H9 (cell line): ENCODE data around the gene LHX4. TPM values are rescaled to one million over a fixed set of nuclear protein-coding genes. Genes with fewer than 3 reads are reported as not detected.

Source experiments
- DNase-seq: peaks from one replicate; pipeline ENCODE4 v3.0.0-alpha.2; 2017
- H2AFZ ChIP-seq: one replicate; pipeline ENCODE4 v1.6.1; 2013; ENCODE audit warnings: mild to moderate bottlenecking, low read length, control low read depth, moderate library complexity
- H2AK5ac ChIP-seq: 2 replicates; pipeline ENCODE4 v1.6.1; 2013; ENCODE audit warnings: low read length, control low read depth, mixed read lengths; ENCODE audit not compliant: insufficient read length
- H2BK120ac ChIP-seq: one replicate; pipeline ENCODE4 v1.6.1; 2013; ENCODE audit warnings: low read depth, mild to moderate bottlenecking, low read length, control low read depth, inconsistent platforms; ENCODE audit not compliant: poor library complexity, severe bottlenecking
- H2BK12ac ChIP-seq: 2 replicates; pipeline ENCODE4 v1.6.1; 2013; ENCODE audit warnings: low read length, control low read depth, mixed read lengths, low read depth; ENCODE audit not compliant: insufficient read length
- H2BK15ac ChIP-seq: 2 replicates; pipeline ENCODE4 v1.6.1; 2013; ENCODE audit warnings: low read depth, low read length, control low read depth
- H2BK20ac ChIP-seq: one replicate; pipeline ENCODE4 v1.6.1; 2013; ENCODE audit warnings: low read depth, mild to moderate bottlenecking, low read length, control low read depth, inconsistent platforms; ENCODE audit not compliant: poor library complexity, severe bottlenecking
- H2BK5ac ChIP-seq: 2 replicates; pipeline ENCODE4 v1.6.1; 2013; ENCODE audit warnings: low read length, control low read depth, mixed read lengths; ENCODE audit not compliant: insufficient read length
- H3K14ac ChIP-seq: 2 replicates; pipeline ENCODE4 v1.6.1; 2013; ENCODE audit warnings: low read length, control low read depth; ENCODE audit not compliant: insufficient read depth
- H3K18ac ChIP-seq: 2 replicates; pipeline ENCODE4 v1.6.1; 2013; ENCODE audit warnings: low read depth, mild to moderate bottlenecking, mixed read lengths, low read length, control low read depth; ENCODE audit not compliant: insufficient read length
- H3K23ac ChIP-seq: 2 replicates; pipeline ENCODE4 v1.6.1; 2013; ENCODE audit warnings: low read length, control low read depth, mixed read lengths, low read depth; ENCODE audit not compliant: insufficient read length
- H3K23me2 ChIP-seq: 2 replicates; pipeline ENCODE4 v1.6.1; 2013; ENCODE audit warnings: low read depth, mild to moderate bottlenecking, mixed read lengths, low read length, control low read depth; ENCODE audit not compliant: insufficient read length, poor library complexity, severe bottlenecking
- H3K27ac ChIP-seq: 2 replicates; pipeline ENCODE4 v1.5.1; 2013; ENCODE audit warnings: low read length, control low read depth, mixed read lengths, low read depth; ENCODE audit not compliant: insufficient read length
- H3K27me3 ChIP-seq: 2 replicates; pipeline ENCODE4 v1.6.1; 2013; ENCODE audit warnings: low read length, control low read depth, inconsistent platforms; ENCODE audit not compliant: insufficient read depth
- H3K4ac ChIP-seq: 2 replicates; pipeline ENCODE4 v1.6.1; 2013; ENCODE audit warnings: low read depth, mild to moderate bottlenecking, control low read depth, inconsistent platforms, low read length, moderate library complexity
- H3K4me1 ChIP-seq: 2 replicates; pipeline ENCODE4 v1.6.1; 2013; ENCODE audit warnings: low read length, control low read depth, inconsistent platforms; ENCODE audit not compliant: insufficient read depth
- H3K4me2 ChIP-seq: 2 replicates; pipeline ENCODE4 v1.6.1; 2013; ENCODE audit warnings: low read length, control low read depth, mixed read lengths; ENCODE audit not compliant: insufficient read length, insufficient read depth
- H3K56ac ChIP-seq: 2 replicates; pipeline ENCODE4 v1.6.1; 2013; ENCODE audit warnings: low read depth, mild to moderate bottlenecking, mixed read lengths, low read length, control low read depth; ENCODE audit not compliant: insufficient read length
- H3K79me1 ChIP-seq: 2 replicates; pipeline ENCODE4 v1.6.1; 2013; ENCODE audit warnings: low read depth, mild to moderate bottlenecking, moderate library complexity, low read length, control low read depth, inconsistent platforms; ENCODE audit not compliant: insufficient read depth, poor library complexity, severe bottlenecking
- H3K79me2 ChIP-seq: 2 replicates; pipeline ENCODE4 v1.6.1; 2013; ENCODE audit warnings: low read length, control low read depth, inconsistent platforms; ENCODE audit not compliant: insufficient read depth
- H3K9ac ChIP-seq: 2 replicates; pipeline ENCODE4 v1.6.1; 2013; ENCODE audit warnings: low read length, control low read depth, mixed read lengths; ENCODE audit not compliant: insufficient read length; ENCODE audit errors: extremely low read depth
- H3K9me3 ChIP-seq: one replicate; pipeline ENCODE4 v1.6.1; 2013; ENCODE audit warnings: low read depth, low read length, inconsistent platforms; ENCODE audit not compliant: control insufficient read depth
- H3T11ph ChIP-seq: one replicate; pipeline ENCODE4 v1.6.1; 2013; ENCODE audit warnings: mild to moderate bottlenecking, low read length, control low read depth, inconsistent platforms
- H4K20me1 ChIP-seq: one replicate; pipeline ENCODE4 v1.6.1; 2013; ENCODE audit not compliant: control insufficient read depth, insufficient read length, insufficient read depth
- H4K5ac ChIP-seq: 2 replicates; pipeline ENCODE4 v1.6.1; 2013; ENCODE audit warnings: low read depth, mild to moderate bottlenecking, mixed read lengths, low read length, control low read depth; ENCODE audit not compliant: insufficient read length
- H4K8ac ChIP-seq: replicated peaks from 2 replicates; pipeline ENCODE4 v1.6.1; 2013; ENCODE audit warnings: low read length, control low read depth, mixed read lengths, low read depth; ENCODE audit not compliant: insufficient read length
- H4K91ac ChIP-seq: 2 replicates; pipeline ENCODE4 v1.6.1; 2013; ENCODE audit warnings: low read depth, mild to moderate bottlenecking, moderate library complexity, mixed read lengths, low read length, control low read depth; ENCODE audit not compliant: insufficient read length
- H3K27ac Mint-ChIP-seq, 3 experiments: 2 replicates in 2 of 3; 3 replicates in 1 of 3; pipeline ENCODE4 v1.8.0; 2020 to 2021; ENCODE audit warnings: mixed read lengths in 3 of 3, mild to moderate bottlenecking in 1 of 3, moderate library complexity in 1 of 3
- H3K27me3 Mint-ChIP-seq: 2 replicates; pipeline ENCODE4 v1.8.0; 2021; ENCODE audit warnings: low read depth, mild to moderate bottlenecking, moderate library complexity, mixed read lengths
- H3K36me3 Mint-ChIP-seq, 3 experiments: 2 replicates in 2 of 3; 3 replicates in 1 of 3; pipeline ENCODE4 v1.8.0; 2020 to 2021; ENCODE audit warnings: low read depth in 3 of 3, mixed read lengths in 3 of 3; ENCODE audit not compliant: insufficient read depth in 1 of 3
- H3K4me1 Mint-ChIP-seq, 2 experiments: 2 replicates each; pipeline ENCODE4 v1.8.0; 2020; ENCODE audit warnings: mixed read lengths in 2 of 2
- H3K4me3 Mint-ChIP-seq, 2 experiments: 2 replicates in 1 of 2; 3 replicates in 1 of 2; pipeline ENCODE4 v1.8.0; 2020 to 2021; ENCODE audit warnings: mild to moderate bottlenecking in 2 of 2, mixed read lengths in 2 of 2, moderate library complexity in 1 of 2
- H3K9me3 Mint-ChIP-seq, 2 experiments: 2 replicates in 1 of 2; 3 replicates in 1 of 2; pipeline ENCODE4 v1.8.0; 2020; ENCODE audit warnings: mild to moderate bottlenecking in 2 of 2, mixed read lengths in 2 of 2, moderate library complexity in 1 of 2
- CTCF ChIP-seq: fragments of 200-600 bp; sonication (generic); conservative IDR thresholded peaks from 3 replicates; pipeline ENCODE4 v1.8.0; 2021; ENCODE audit warnings: antibody characterized with exemption, mild to moderate bottlenecking
- WGBS: extraction: QIAGEN DNeasy Blood & Tissue Kit; methylation state at CpG from one replicate; pipeline ENCODE4 v1.1.7; 2013; ENCODE audit warnings: missing lambda C conversion rate, low lambda C conversion rate, mixed read lengths; ENCODE audit not compliant: insufficient read length; ENCODE audit errors: extremely low coverage; 5-methylcytosine and 5-hydroxymethylcytosine counted together
- total RNA-seq: library from RNA; stranded (reverse); gene quantifications from 2 replicates; pipeline ENCODE4 v1.2.1, GENCODE V29; 2021

The LHX4 gene
- total RNA-seq, 1 experiment from 2014 or later: 1.9 TPM

- Histone ChIP-seq H4K5ac (no peak overlapping the region), H3K79me2 (no peaks in the 10 kb centered on the region), H2AK5ac (no peak overlapping the region), H2BK120ac (no peak overlapping the region), H3K9me3 (no peaks in the 10 kb centered on the region), H2AFZ (no peak overlapping the region), H3K23ac (no peak overlapping the region), H3T11ph (no peak overlapping the region), H2BK15ac (no peak overlapping the region), H3K79me1 (no peaks in the 10 kb centered on the region), H4K91ac (no peak overlapping the region), H4K20me1 (no peaks in the 10 kb centered on the region), H2BK12ac (no peak overlapping the region), H4K8ac (no peak overlapping the region), H3K56ac (no peak overlapping the region), H2BK20ac (no peak overlapping the region), H2BK5ac (no peak overlapping the region), H3K14ac (no peak overlapping the region), H3K23me2 (no peaks in the 10 kb centered on the region), H3K18ac (no peak overlapping the region), H3K4ac (no peak overlapping the region), H3K27ac (no peak overlapping the region), H3K4me2 (no peak overlapping the region), H3K9ac (no peak overlapping the region), H3K4me1 (no peaks in the 10 kb centered on the region; the same call in 1 of the 2 replicates), H3K27me3 (no peaks in the 10 kb centered on the region; the same call in 1 of the 2 replicates)
- Mint-ChIP-seq H3K4me3 (no peak overlapping the region), H3K27ac (peak overlapping the region in 1 of 3 experiments; percentile 76; a peak in 2 of 7 replicates), H3K36me3 (peaks cover 0 to 1% (median 0%) of the 10 kb centered on the region in 3 experiments; a peak in 1 of 7 replicates), H3K27me3 (peaks cover 2% of the 10 kb centered on the region), H3K4me1 (peaks cover 22 to 43% of the 10 kb centered on the region in 2 experiments), H3K9me3 (no peaks in the 10 kb centered on the region)
- no peak for TF ChIP-seq CTCF
- no peak for DNase-seq
- WGBS: no CpG with 5 or more reads among the region's 5 CpGs
Measured at GRCh38 chr1:180257028-180257386, 26.9 kb downstream of the LHX4 start.
